Measurements from ENCODE around the gene ARL17B. TPM values are rescaled to one million over a fixed set of nuclear protein-coding genes. Genes with fewer than 3 reads are reported as not detected.
"Not testable (repeated sequence)": the region's sequence is repeated elsewhere in the genome, so short reads cannot be mapped to it uniquely, and the experiment has no call there.

The ARL17B gene
- total RNA-seq, 1 experiment from 2014 or later = 41.1 TPM

GRCh38 chr17:46353856-46354255 is 7.7 kb downstream of the ARL17B start:
- H3K9me3 ChIP-seq; H3K27ac Mint-ChIP-seq (ENCODE audit: unreplicated experiment); DNase-seq; H3K36me3 Mint-ChIP-seq (ENCODE audit: insufficient read depth, unreplicated experiment); H3K27me3 Mint-ChIP-seq (ENCODE audit: insufficient read depth, unreplicated experiment); H3K4me1 Mint-ChIP-seq (ENCODE audit: low read depth, unreplicated experiment); CTCF ChIA-PET; H3K9me3 Mint-ChIP-seq (ENCODE audit: unreplicated experiment); H3K4me1 ChIP-seq; intact Hi-C loops (cut with micrococcal nuclease; ENCODE audit: unreplicated experiment); H3K36me3 ChIP-seq (ENCODE audit: control insufficient read depth, insufficient read depth, low read length); H3K27me3 ChIP-seq (replicated peaks; ENCODE audit: control insufficient read depth, insufficient read depth, low read length); H3K4me3 ChIP-seq (ENCODE audit: low read depth, low read length); H3K4me3 Mint-ChIP-seq (ENCODE audit: unreplicated experiment); POLR2A ChIA-PET; BruUV-seq (replicated peaks): not testable (repeated sequence)

DNA sequence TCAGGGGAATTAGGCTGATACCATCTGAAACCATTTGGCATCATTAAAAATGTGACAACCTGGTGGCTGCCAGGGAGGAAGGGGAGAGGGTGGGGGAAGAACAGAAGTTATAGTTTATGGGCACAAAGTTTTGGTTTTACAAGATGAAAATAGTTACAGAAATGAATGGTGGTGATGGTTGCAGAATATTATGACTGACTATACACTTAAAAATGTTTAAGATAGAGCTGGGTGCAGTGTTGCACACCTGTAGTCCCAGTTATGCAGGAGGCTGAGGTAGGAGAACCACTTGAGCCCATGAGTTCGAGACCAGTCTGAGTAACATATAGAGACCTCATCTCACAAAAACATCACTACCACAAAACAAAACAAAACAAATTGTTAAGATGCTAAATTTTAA is 12.5 kb downstream of the ARL17B start:
- H3K9me3 Mint-ChIP-seq (ENCODE audit: unreplicated experiment); BruUV-seq (replicated peaks); POLR2A ChIA-PET: not testable (repeated sequence)

GRCh38 chr17:46348345-46348744 is 13.2 kb downstream of the ARL17B start:
- H3K9me3 Mint-ChIP-seq (ENCODE audit: unreplicated experiment); H3K9me3 ChIP-seq; H3K4me1 ChIP-seq; H3K27me3 Mint-ChIP-seq (ENCODE audit: insufficient read depth, unreplicated experiment); CTCF ChIA-PET; POLR2A ChIA-PET; H3K4me1 Mint-ChIP-seq (ENCODE audit: low read depth, unreplicated experiment); DNase-seq; intact Hi-C loops (cut with micrococcal nuclease; ENCODE audit: unreplicated experiment); H3K36me3 ChIP-seq (ENCODE audit: control insufficient read depth, insufficient read depth, low read length); H3K27ac Mint-ChIP-seq (ENCODE audit: unreplicated experiment); H3K4me3 ChIP-seq (ENCODE audit: low read depth, low read length); H3K36me3 Mint-ChIP-seq (ENCODE audit: insufficient read depth, unreplicated experiment); H3K4me3 Mint-ChIP-seq (ENCODE audit: unreplicated experiment); H3K27me3 ChIP-seq (replicated peaks; ENCODE audit: control insufficient read depth, insufficient read depth, low read length): not testable (repeated sequence)
- BruUV-seq (replicated peaks) = TSS peak; percentile 18

More for the DNA sequence above, 12.5 kb downstream of the ARL17B start:
- H3K4me1 Mint-ChIP-seq (ENCODE audit: low read depth, unreplicated experiment); H3K4me3 ChIP-seq (ENCODE audit: low read depth, low read length); H3K27me3 Mint-ChIP-seq (ENCODE audit: insufficient read depth, unreplicated experiment); CTCF ChIA-PET; DNase-seq; H3K9me3 ChIP-seq; H3K36me3 ChIP-seq (ENCODE audit: control insufficient read depth, insufficient read depth, low read length); intact Hi-C loops (cut with micrococcal nuclease; ENCODE audit: unreplicated experiment); H3K4me1 ChIP-seq; H3K27ac Mint-ChIP-seq (ENCODE audit: unreplicated experiment); H3K27me3 ChIP-seq (replicated peaks; ENCODE audit: control insufficient read depth, insufficient read depth, low read length); H3K36me3 Mint-ChIP-seq (ENCODE audit: insufficient read depth, unreplicated experiment); H3K4me3 Mint-ChIP-seq (ENCODE audit: unreplicated experiment): not testable (repeated sequence)

DNA sequence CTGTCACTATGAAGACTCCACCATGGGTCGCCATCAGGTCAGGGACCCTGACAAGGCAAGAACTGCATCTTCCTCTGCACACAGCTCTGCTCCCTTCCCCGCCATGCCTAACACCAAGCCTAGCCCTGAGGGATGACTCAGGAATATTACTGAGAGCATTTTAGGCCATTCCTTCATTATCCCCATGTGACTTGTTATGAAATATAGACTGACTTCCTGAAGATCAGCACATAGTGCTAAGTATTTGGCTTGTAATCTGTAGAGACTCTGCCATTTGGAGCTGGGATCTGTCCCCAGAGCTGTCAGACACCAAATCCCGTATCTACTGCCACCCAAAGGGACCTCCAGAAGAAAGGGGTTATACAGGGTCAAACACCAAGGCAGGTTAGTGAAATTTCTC is 19.4 kb downstream of the ARL17B start:
- H3K27ac Mint-ChIP-seq (ENCODE audit: unreplicated experiment); H3K9me3 Mint-ChIP-seq (ENCODE audit: unreplicated experiment); H3K36me3 Mint-ChIP-seq (ENCODE audit: insufficient read depth, unreplicated experiment); CTCF ChIA-PET; H3K4me3 Mint-ChIP-seq (ENCODE audit: unreplicated experiment); DNase-seq; H3K27me3 ChIP-seq (replicated peaks; ENCODE audit: control insufficient read depth, insufficient read depth, low read length); H3K9me3 ChIP-seq; POLR2A ChIA-PET; H3K4me1 ChIP-seq; intact Hi-C loops (cut with micrococcal nuclease; ENCODE audit: unreplicated experiment); BruUV-seq (replicated peaks); H3K4me1 Mint-ChIP-seq (ENCODE audit: low read depth, unreplicated experiment); H3K4me3 ChIP-seq (ENCODE audit: low read depth, low read length); H3K27me3 Mint-ChIP-seq (ENCODE audit: insufficient read depth, unreplicated experiment); H3K36me3 ChIP-seq (ENCODE audit: control insufficient read depth, insufficient read depth, low read length): not testable (repeated sequence)

DNA sequence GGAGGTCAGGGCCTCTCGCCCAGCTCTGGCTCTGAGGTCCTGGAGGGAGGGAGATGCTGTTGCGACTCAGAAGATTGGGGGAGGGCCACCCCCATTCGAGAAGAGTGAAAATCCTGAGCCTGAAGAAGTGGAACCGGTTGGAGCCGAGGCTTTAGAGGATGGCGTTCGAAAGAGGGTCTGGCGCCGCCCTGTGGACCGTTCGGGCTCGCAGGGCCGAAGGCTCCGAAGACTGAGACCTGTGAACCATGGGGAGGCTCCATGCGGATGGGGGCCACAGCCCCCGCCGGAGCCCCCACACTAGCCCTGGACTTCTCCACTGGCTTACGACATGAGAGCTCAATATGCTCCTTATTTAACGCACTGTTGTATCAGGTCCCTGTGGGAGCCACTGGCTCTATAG is 20.3 kb downstream of the ARL17B start:
- CTCF ChIA-PET, POLR2A ChIA-PET: not testable (repeated sequence)

DNA sequence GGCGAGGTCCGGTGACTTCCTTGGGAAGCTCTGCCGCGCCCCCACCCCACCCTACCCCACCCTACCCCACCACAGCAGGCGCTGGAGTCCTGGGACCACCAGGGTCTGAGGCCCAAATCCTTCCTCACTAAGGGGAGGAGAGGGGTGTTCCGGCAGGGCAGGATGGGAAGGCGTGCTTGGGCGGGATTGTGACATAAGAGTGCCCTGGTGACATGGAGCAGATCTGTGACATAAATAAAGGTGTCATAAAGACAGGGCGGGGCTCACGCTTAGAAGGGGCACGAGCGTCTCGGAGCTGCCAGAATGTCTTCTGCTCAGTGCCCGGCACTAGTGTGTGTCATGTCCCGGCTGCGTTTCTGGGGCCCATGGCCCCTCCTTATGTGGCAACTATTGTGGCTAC is 66.7 kb downstream of the ARL17B start, which contains the start of gene LRRC37A:
Gene LRRC37A (plus strand): TSS at position 301 of the 400 bp plus-strand sequence. CDS start 3 bp downstream, at position 304.
- BruUV-seq (replicated peaks); H3K4me3 Mint-ChIP-seq (ENCODE audit: unreplicated experiment); POLR2A ChIA-PET; H3K36me3 Mint-ChIP-seq (ENCODE audit: insufficient read depth, unreplicated experiment); intact Hi-C loops (cut with micrococcal nuclease; ENCODE audit: unreplicated experiment); H3K4me1 Mint-ChIP-seq (ENCODE audit: low read depth, unreplicated experiment); H3K27me3 Mint-ChIP-seq (ENCODE audit: insufficient read depth, unreplicated experiment); H3K27me3 ChIP-seq (replicated peaks; ENCODE audit: control insufficient read depth, insufficient read depth, low read length); H3K36me3 ChIP-seq (ENCODE audit: control insufficient read depth, insufficient read depth, low read length); H3K27ac Mint-ChIP-seq (ENCODE audit: unreplicated experiment); H3K9me3 ChIP-seq; H3K4me1 ChIP-seq; CTCF ChIA-PET; DNase-seq; H3K9me3 Mint-ChIP-seq (ENCODE audit: unreplicated experiment); H3K4me3 ChIP-seq (ENCODE audit: low read depth, low read length): not testable (repeated sequence)

More for the DNA sequence above, 20.3 kb downstream of the ARL17B start:
- BruUV-seq (replicated peaks); DNase-seq; H3K27me3 ChIP-seq (replicated peaks; ENCODE audit: control insufficient read depth, insufficient read depth, low read length); H3K36me3 Mint-ChIP-seq (ENCODE audit: insufficient read depth, unreplicated experiment); H3K4me1 Mint-ChIP-seq (ENCODE audit: low read depth, unreplicated experiment); H3K27me3 Mint-ChIP-seq (ENCODE audit: insufficient read depth, unreplicated experiment); H3K9me3 ChIP-seq; H3K9me3 Mint-ChIP-seq (ENCODE audit: unreplicated experiment); H3K36me3 ChIP-seq (ENCODE audit: control insufficient read depth, insufficient read depth, low read length); H3K4me3 ChIP-seq (ENCODE audit: low read depth, low read length); intact Hi-C loops (cut with micrococcal nuclease; ENCODE audit: unreplicated experiment); H3K4me3 Mint-ChIP-seq (ENCODE audit: unreplicated experiment); H3K4me1 ChIP-seq; H3K27ac Mint-ChIP-seq (ENCODE audit: unreplicated experiment): not testable (repeated sequence)

- intact Hi-C loops (cut with micrococcal nuclease; ENCODE audit: unreplicated experiment); H3K27me3 Mint-ChIP-seq (ENCODE audit: insufficient read depth, unreplicated experiment); POLR2A ChIA-PET; H3K36me3 Mint-ChIP-seq (ENCODE audit: insufficient read depth, unreplicated experiment); H3K9me3 Mint-ChIP-seq (ENCODE audit: unreplicated experiment); H3K27ac Mint-ChIP-seq (ENCODE audit: unreplicated experiment); DNase-seq; H3K36me3 ChIP-seq (ENCODE audit: control insufficient read depth, insufficient read depth, low read length); CTCF ChIA-PET; H3K4me3 ChIP-seq (ENCODE audit: low read depth, low read length); H3K4me3 Mint-ChIP-seq (ENCODE audit: unreplicated experiment); H3K9me3 ChIP-seq; BruUV-seq (replicated peaks); H3K4me1 ChIP-seq; H3K27me3 ChIP-seq (replicated peaks; ENCODE audit: control insufficient read depth, insufficient read depth, low read length): not testable (repeated sequence)
- peaks cover 12% of the 10 kb centered on the region for H3K4me1 Mint-ChIP-seq (ENCODE audit: low read depth, unreplicated experiment)
Measured at GRCh38 chr17:46291618-46292017, 69.9 kb downstream of the ARL17B start.
